Sigmoid colon (tissue), 4 donors: ENCODE data around the gene PPFIBP2.

Source experiments
- POLR2A ChIP-seq, 2 donors: fragments of 450-650 bp; IDR thresholded peaks; one replicate each; pipeline ENCODE4 v1.6.1; 2016; ENCODE audit warnings: antibody characterized with exemption in 2 of 2, mild to moderate bottlenecking in 2 of 2, moderate library complexity in 2 of 2
- POLR2AphosphoS5 ChIP-seq, 4 donors: sonication (generic); formaldehyde crosslinking; IDR thresholded peaks; one replicate each; pipeline ENCODE4 v1.6.1; 2017; ENCODE audit warnings: antibody characterized with exemption in 4 of 4

GRCh38 chr11:7546324-7546791, 32.6 kb downstream of the PPFIBP2 start:
- TF ChIP-seq POLR2AphosphoS5 (IDR thresholded peaks at IDR 0.05) (no peak), POLR2A (IDR thresholded peaks at IDR 0.05) (no peak)
